Measurements from ENCODE around the gene AP2A2. TPM values are rescaled to one million over a fixed set of nuclear protein-coding genes. Genes with fewer than 3 reads are reported as not detected.
A peak's percentile ranks its signal among the peaks of the same experiment; 100 is the strongest.

The AP2A2 gene
- polyA plus RNA-seq, 3 donors from 2014 or later = 2.5 to 11.0 (median 7.1) TPM

GRCh38 chr11:923691-924405 is 1.8 kb upstream of the AP2A2 start:
- no peak for DNase-seq
- Mint-ChIP-seq H3K36me3 (no peaks in the 10 kb centered on the region), H3K4me3 (peak overlapping the region in 2 of 5 donors; percentile 38 to 41), H3K27me3 (ENCODE audit: low read depth in 3 of 3) (peaks cover 0 to 16% (median 10%) of the 10 kb centered on the region in 3 donors), H3K9me3 (no peaks in the 10 kb centered on the region), H3K27ac (peak overlapping the region in 1 of 6 donors; percentile 49), H3K4me1 (peaks cover 26 to 27% of the 10 kb centered on the region in 2 donors)

GRCh38 chr11:924406-925157 is 1.1 kb upstream of the AP2A2 start:
- DNase-seq = no peak
- H3K4me1 Mint-ChIP-seq = peaks cover 31 to 34% of the 10 kb centered on the region in 2 donors
- peak overlapping the region in 1 of 5 donors; percentile 9 for H3K4me3 Mint-ChIP-seq
- no peaks in the 10 kb centered on the region for H3K9me3 Mint-ChIP-seq
- no peak overlapping the region for H3K27ac Mint-ChIP-seq
- H3K27me3 Mint-ChIP-seq (ENCODE audit: low read depth in 3 of 3) = peaks cover 0 to 16% (median 10%) of the 10 kb centered on the region in 3 donors
- H3K36me3 Mint-ChIP-seq = no peaks in the 10 kb centered on the region

DNA sequence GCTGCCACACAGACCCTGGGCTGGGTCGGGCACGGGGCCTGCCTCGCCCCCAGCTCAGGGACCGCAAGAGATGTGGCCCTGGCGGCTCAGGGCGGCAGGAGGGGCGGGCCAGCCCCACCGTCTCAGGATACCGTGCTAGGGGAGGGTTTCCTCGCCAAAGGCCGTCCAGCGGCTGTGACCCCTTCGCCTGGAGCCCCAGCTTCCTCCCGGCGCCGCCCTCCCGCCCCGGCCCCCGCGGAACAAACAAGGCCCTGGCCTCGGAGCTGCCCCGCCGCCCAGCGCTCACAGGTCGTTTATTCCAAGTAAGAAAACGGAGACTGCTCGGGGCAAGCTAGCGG is 543 bp upstream of the AP2A2 start:
- Mint-ChIP-seq H3K27me3 (ENCODE audit: low read depth in 3 of 3) (peaks cover 0 to 16% (median 10%) of the 10 kb centered on the region in 3 donors), H3K27ac (no peak overlapping the region), H3K4me3 (no peak overlapping the region), H3K4me1 (peaks cover 31 to 35% of the 10 kb centered on the region in 2 donors), H3K36me3 (no peaks in the 10 kb centered on the region), H3K9me3 (no peaks in the 10 kb centered on the region)
- no peak for DNase-seq

DNA sequence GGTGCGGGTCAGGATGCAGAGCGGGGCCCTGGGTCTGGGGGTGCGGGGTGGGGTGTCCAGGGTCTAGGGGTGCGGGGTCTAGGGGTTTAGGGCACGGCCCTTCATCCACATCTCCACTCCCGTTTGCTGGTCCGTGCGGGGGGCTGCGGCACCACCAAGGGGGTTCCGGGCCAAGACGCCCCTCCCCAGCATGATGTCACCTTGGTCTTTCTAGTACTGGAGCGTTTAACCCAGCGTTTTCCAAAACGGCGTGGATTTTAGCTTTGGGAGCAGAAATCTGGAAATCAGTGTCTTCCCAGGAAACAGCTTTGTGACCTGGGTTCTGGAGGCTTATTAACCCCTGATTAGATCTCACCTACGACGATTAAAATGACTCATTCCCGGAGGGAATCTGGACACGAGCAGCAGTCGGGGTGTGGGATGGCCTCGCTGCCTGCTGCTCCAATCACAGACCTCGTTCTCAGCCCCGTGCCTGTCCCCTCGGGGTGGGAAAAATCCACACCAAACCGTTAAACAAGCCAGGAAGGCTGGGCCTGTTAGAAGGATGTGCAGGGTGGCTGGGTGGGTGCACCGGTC is 759 bp downstream of the AP2A2 start:
- no peaks in the 10 kb centered on the region for H3K9me3 Mint-ChIP-seq
- no peak for DNase-seq

GRCh38 chr11:927871-928270 is 2.2 kb downstream of the AP2A2 start:
- Mint-ChIP-seq H3K27me3 (ENCODE audit: low read depth in 3 of 3) (peaks cover 0 to 16% (median 10%) of the 10 kb centered on the region in 3 donors), H3K36me3 (no peaks in the 10 kb centered on the region), H3K4me3 (peak overlapping the region; percentile 21 to 88 (median 84)), H3K9me3 (no peaks in the 10 kb centered on the region), H3K4me1 (peaks cover 49 to 53% of the 10 kb centered on the region in 2 donors), H3K27ac (peak overlapping the region; percentile 61 to 91 (median 84))
- peak; percentile 43 to 45 (median 44) for DNase-seq

More for the DNA sequence above, 759 bp downstream of the AP2A2 start:
- Mint-ChIP-seq H3K27me3 (ENCODE audit: low read depth in 3 of 3) (peaks cover 0 to 16% (median 10%) of the 10 kb centered on the region in 3 donors), H3K4me1 (peaks cover 39 to 43% of the 10 kb centered on the region in 2 donors), H3K27ac (peak overlapping the region; percentile 61 to 91 (median 88)), H3K4me3 (peak overlapping the region; percentile 76 to 88 (median 84)), H3K36me3 (no peaks in the 10 kb centered on the region)

DNA sequence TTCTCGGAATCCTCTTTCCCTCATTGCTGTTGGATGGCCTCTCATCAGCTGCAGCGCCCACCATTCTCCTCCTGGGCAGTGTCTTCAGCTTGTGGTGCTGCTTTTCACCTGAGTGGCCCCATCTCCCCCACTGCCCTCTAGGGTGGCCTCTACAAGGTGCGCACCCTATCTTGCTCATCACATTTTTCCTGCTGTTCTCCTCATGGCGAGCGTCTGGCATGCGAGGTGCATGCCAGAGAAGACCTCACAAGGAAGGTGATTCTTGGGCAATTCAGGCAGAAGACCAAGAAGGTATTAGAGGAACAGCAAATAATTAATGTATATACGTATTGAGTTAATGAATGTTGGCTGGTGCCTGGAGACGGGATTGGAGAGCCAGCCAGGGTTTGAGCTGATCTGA is 3.1 kb downstream of the AP2A2 start:
- DNase-seq = no peak
- peaks cover 58 to 62% of the 10 kb centered on the region in 2 donors for H3K4me1 Mint-ChIP-seq
- H3K27ac Mint-ChIP-seq = peak overlapping the region; percentile 37 to 74 (median 56)
- H3K27me3 Mint-ChIP-seq (ENCODE audit: low read depth in 3 of 3) = peaks cover 0 to 13% (median 10%) of the 10 kb centered on the region in 3 donors
- peak overlapping the region in 3 of 5 donors; percentile 22 to 37 (median 28) for H3K4me3 Mint-ChIP-seq
- no peaks in the 10 kb centered on the region for H3K36me3 Mint-ChIP-seq
- no peaks in the 10 kb centered on the region for H3K9me3 Mint-ChIP-seq

GRCh38 chr11:929405-929804 is 3.7 kb downstream of the AP2A2 start:
- Mint-ChIP-seq H3K9me3 (no peaks in the 10 kb centered on the region), H3K27me3 (ENCODE audit: low read depth in 3 of 3) (peaks cover 0 to 10% (median 8%) of the 10 kb centered on the region in 3 donors), H3K36me3 (no peaks in the 10 kb centered on the region), H3K4me3 (no peak overlapping the region), H3K27ac (no peak overlapping the region), H3K4me1 (peaks cover 63 to 66% of the 10 kb centered on the region in 2 donors)
- DNase-seq = no peak

- Mint-ChIP-seq H3K4me3 (peak overlapping the region in 4 of 5 donors; percentile 15 to 47 (median 28)), H3K27ac (peak overlapping the region in 3 of 6 donors; percentile 29 to 75 (median 44)), H3K36me3 (no peaks in the 10 kb centered on the region), H3K9me3 (no peaks in the 10 kb centered on the region), H3K27me3 (ENCODE audit: low read depth in 3 of 3) (peaks cover 0 to 7% (median 5%) of the 10 kb centered on the region in 3 donors), H3K4me1 (peaks cover 65 to 71% of the 10 kb centered on the region in 2 donors)
- DNase-seq = no peak
These were observed 5.7 kb downstream of the AP2A2 start for GRCh38 chr11:931385-931784.

GRCh38 chr11:932435-932834 is 6.8 kb downstream of the AP2A2 start:
- H3K27ac Mint-ChIP-seq = peak overlapping the region in 3 of 6 donors; percentile 44 to 72 (median 48)
- peak overlapping the region in 1 of 5 donors; percentile 4 for H3K4me3 Mint-ChIP-seq
- peaks cover 64 to 68% of the 10 kb centered on the region in 2 donors for H3K4me1 Mint-ChIP-seq
- no peaks in the 10 kb centered on the region for H3K27me3 Mint-ChIP-seq (ENCODE audit: low read depth in 3 of 3)
- no peaks in the 10 kb centered on the region for H3K36me3 Mint-ChIP-seq
- no peak for DNase-seq
- no peaks in the 10 kb centered on the region for H3K9me3 Mint-ChIP-seq

DNA sequence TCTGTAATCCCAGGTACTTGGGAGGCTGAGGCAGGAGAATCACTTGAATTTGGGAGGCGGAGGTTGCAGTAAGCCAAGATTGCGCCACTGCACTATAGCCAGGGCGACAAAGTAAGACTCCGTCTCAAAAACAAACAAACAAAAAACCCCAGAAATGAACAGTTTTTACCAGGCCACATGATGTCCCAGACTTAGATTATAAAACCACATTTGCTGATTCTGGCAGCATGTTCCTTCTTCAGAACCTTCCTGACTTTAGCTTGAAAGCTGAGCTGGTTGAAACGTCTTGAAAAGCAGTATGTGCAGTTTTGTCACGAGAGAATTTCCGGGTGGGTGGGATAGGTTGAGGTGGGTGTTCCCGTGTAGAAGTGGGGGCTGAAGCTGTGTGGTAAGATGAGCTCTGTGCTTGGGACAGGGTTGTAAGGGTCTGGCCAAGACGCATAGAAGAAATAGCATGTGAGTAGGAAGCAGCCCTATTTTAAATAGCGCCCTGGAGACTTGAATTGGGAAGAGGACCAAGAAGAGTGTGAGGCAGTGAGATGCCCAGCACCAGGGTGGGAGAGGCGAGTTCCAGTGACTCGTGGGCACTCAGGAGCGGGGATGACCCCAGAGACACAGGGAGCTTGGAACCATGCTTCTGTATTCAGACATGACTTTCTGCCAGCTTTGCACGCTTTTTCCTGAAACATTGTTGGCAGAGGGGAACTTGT is 7.6 kb downstream of the AP2A2 start:
- H3K27ac Mint-ChIP-seq = peak overlapping the region in 4 of 6 donors; percentile 17 to 88 (median 54)
- no peak for DNase-seq
- H3K4me1 Mint-ChIP-seq = peaks cover 64 to 68% of the 10 kb centered on the region in 2 donors
- H3K9me3 Mint-ChIP-seq = no peaks in the 10 kb centered on the region
- H3K36me3 Mint-ChIP-seq = no peaks in the 10 kb centered on the region
- peak overlapping the region in 2 of 5 donors; percentile 11 to 18 for H3K4me3 Mint-ChIP-seq
- no peaks in the 10 kb centered on the region for H3K27me3 Mint-ChIP-seq (ENCODE audit: low read depth in 3 of 3)

GRCh38 chr11:933936-934335 is 8.3 kb downstream of the AP2A2 start:
- no peak for DNase-seq
- Mint-ChIP-seq H3K27ac (peak overlapping the region in 1 of 6 donors; percentile 44), H3K9me3 (no peaks in the 10 kb centered on the region), H3K4me1 (peaks cover 64 to 66% of the 10 kb centered on the region in 2 donors), H3K27me3 (ENCODE audit: low read depth in 3 of 3) (no peaks in the 10 kb centered on the region), H3K36me3 (peaks cover 0 to 3% (median 0%) of the 10 kb centered on the region in 3 donors), H3K4me3 (no peak overlapping the region)

DNA sequence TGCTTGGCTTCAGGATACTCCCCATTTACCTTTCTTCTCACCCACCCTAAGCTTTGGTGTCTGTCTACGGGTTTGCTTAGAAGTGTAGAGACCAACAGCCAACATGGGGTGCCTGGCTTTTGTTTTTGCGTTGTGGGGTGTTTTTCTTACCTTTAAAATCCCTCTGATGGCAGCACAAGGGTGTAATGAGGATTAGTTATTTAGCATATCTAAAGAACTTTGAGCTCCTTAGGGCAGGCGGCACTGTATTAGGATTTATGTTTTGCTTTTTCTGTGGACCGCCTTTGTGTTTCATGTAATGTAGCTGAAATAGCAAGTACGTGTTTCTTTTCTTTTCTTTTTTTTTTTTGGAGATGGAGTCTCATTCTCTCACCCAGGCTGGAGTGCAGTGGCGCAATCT is 8.9 kb downstream of the AP2A2 start:
- DNase-seq = no peak
- Mint-ChIP-seq H3K27ac (peak overlapping the region in 1 of 6 donors; percentile 62), H3K4me3 (no peak overlapping the region), H3K4me1 (peaks cover 63 to 67% of the 10 kb centered on the region in 2 donors), H3K36me3 (peaks cover 0 to 3% (median 0%) of the 10 kb centered on the region in 3 donors), H3K27me3 (ENCODE audit: low read depth in 3 of 3) (no peaks in the 10 kb centered on the region), H3K9me3 (no peaks in the 10 kb centered on the region)

DNA sequence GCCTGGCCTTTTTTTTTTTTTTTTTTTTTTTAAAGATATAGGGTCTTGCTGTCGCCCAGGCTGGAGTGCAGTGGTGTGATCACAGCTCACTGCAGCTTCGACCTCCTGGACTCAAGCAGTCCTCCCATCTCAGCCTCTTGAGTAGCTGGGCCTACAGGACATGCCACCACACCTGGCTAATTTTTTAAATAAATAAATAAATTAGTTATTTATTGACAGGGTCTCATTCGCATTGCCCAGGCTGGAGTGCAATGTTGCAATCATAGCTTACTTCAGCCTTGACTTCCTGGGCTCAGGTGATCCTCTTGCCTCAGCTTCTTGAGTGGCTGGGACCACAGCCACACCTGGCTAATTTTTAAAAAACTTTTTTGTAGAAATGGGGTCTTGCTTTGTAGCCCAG is 10.5 kb downstream of the AP2A2 start:
- DNase-seq = no peak
- Mint-ChIP-seq H3K9me3 (no peaks in the 10 kb centered on the region), H3K36me3 (peaks cover 0 to 3% (median 0%) of the 10 kb centered on the region in 3 donors), H3K4me3 (no peak overlapping the region), H3K27me3 (ENCODE audit: low read depth in 3 of 3) (peaks cover 0 to 2% (median 0%) of the 10 kb centered on the region in 3 donors), H3K4me1 (peaks cover 72 to 77% of the 10 kb centered on the region in 2 donors), H3K27ac (no peak overlapping the region)

Data from immature natural killer cell (primary cell).